HepG2 (cell line): ENCODE measurements around the gene HRG. TPM values are rescaled to one million over a fixed set of nuclear protein-coding genes. Genes with fewer than 3 reads are reported as not detected.

Experiments used
- GABPA ChIP-seq, 2 experiments: IDR thresholded peaks; 2 replicates each; pipeline ENCODE4 v1.6.1; 2011 to 2016; ENCODE audit warnings: low read depth in 2 of 2, low read length in 1 of 2, missing biosample characterization in 1 of 2, missing genetic modification characterization in 1 of 2
- RBM39 ChIP-seq: fragments of 200-400 bp; formaldehyde crosslinking; IDR thresholded peaks from one replicate; pipeline ENCODE4 v1.6.1; 2018; ENCODE audit warnings: antibody characterized with exemption, mild to moderate bottlenecking, low read depth, low read length; ENCODE audit not compliant: poor library complexity, severe bottlenecking
- RFX3 ChIP-seq: IDR thresholded peaks from 2 replicates; pipeline ENCODE4 v1.6.1; 2016; ENCODE audit warnings: missing biosample characterization, missing genetic modification reagents
- TCF12 ChIP-seq, 2 experiments: fragments of 450-650 bp in 1 of 2; sonication (generic) in 1 of 2; formaldehyde crosslinking in 1 of 2; IDR thresholded peaks; 2 replicates each; pipeline versions ENCODE4 v1.6.1 to v1.8.0; 2017 to 2022; ENCODE audit warnings: antibody characterized with exemption in 1 of 2, mild to moderate bottlenecking in 1 of 2, missing genetic modification reagents in 1 of 2, moderate library complexity in 1 of 2
- ZNF331 ChIP-seq: sonication (generic); formaldehyde crosslinking; IDR thresholded peaks from 2 replicates; pipeline ENCODE4 v1.4.0; 2020; ENCODE audit warnings: missing genetic modification reagents
- ZNF557 ChIP-seq: sonication (generic); formaldehyde crosslinking; IDR thresholded peaks from 2 replicates; pipeline ENCODE4 v1.4.0; 2020; ENCODE audit warnings: missing genetic modification reagents
- ZNF607 ChIP-seq: sonication (generic); formaldehyde crosslinking; IDR thresholded peaks from 2 replicates; pipeline ENCODE4 v1.5.1; 2020; ENCODE audit warnings: missing genetic modification reagents, mild to moderate bottlenecking, borderline replicate concordance
- ZNF75D ChIP-seq: sonication (generic); formaldehyde crosslinking; IDR thresholded peaks from 2 replicates; pipeline ENCODE4 v1.8.1; 2023; ENCODE audit warnings: missing genetic modification reagents, mild to moderate bottlenecking, borderline replicate concordance
- ZSCAN22 ChIP-seq: sonication (generic); formaldehyde crosslinking; IDR thresholded peaks from 2 replicates; pipeline ENCODE4 v1.4.0; 2020; ENCODE audit warnings: mild to moderate bottlenecking, missing genetic modification reagents
- polyA plus RNA-seq, 8 experiments: library from polyadenylated mRNA; depleted of rRNA in 3 of 8; stranded (reverse) in 7 of 8; unstranded in 1 of 8; fragments of >200 nt; fragmentation: Illumina TruSeq in 4 of 8; extraction: Trizol in 4 of 8; gene quantifications; 2 replicates each; pipeline versions ENCODE4 v1.2.1 to v1.2.3, GENCODE V29; 2011 to 2016; ENCODE audit warnings: low read depth in 4 of 8, missing spikeins in 1 of 8, mixed read lengths in 1 of 8; ENCODE audit not compliant: insufficient read depth in 1 of 8
- total RNA-seq, 5 experiments: library from RNA; depleted of rRNA; stranded (reverse); fragments of >200 nt; fragmentation: Illumina TruSeq; extraction: Trizol; gene quantifications; 2 replicates each; pipeline ENCODE4 v1.2.3, GENCODE V29; 2016; ENCODE audit warnings: low read depth in 1 of 5
- TF ChIP-seq, protein P1 (sequence below): IDR thresholded peaks from 2 replicates; pipeline ENCODE4 v1.4.0; 2020; ENCODE audit warnings: mild to moderate bottlenecking, missing genetic modification reagents
- TF ChIP-seq, protein P2 (sequence below): sonication (generic); formaldehyde crosslinking; conservative IDR thresholded peaks from 2 replicates; pipeline ENCODE4 v1.8.0; 2022; ENCODE audit warnings: low read depth, missing genetic modification reagents
- TF ChIP-seq, protein P3 (sequence below): sonication (generic); formaldehyde crosslinking; IDR thresholded peaks from 2 replicates; pipeline ENCODE4 v1.5.1; 2020; ENCODE audit warnings: mild to moderate bottlenecking, moderate library complexity, missing genetic modification reagents
- TF ChIP-seq, protein P4 (sequence below): sonication (generic); formaldehyde crosslinking; IDR thresholded peaks from 2 replicates; pipeline ENCODE4 v1.5.0; 2020; ENCODE audit warnings: mild to moderate bottlenecking, missing genetic modification reagents
- TF ChIP-seq, protein P5 (sequence below): sonication (generic); formaldehyde crosslinking; IDR thresholded peaks from 2 replicates; pipeline ENCODE4 v1.5.0; 2020; ENCODE audit warnings: mild to moderate bottlenecking, low read depth, missing genetic modification reagents, borderline replicate concordance

Gene HRG
- total and polyA plus RNA-seq, 2 of the 13 experiments (the other 11 are each of a cell fraction or from before 2014, with no cell fraction given) = 0.09 to 0.11 TPM

DNA sequence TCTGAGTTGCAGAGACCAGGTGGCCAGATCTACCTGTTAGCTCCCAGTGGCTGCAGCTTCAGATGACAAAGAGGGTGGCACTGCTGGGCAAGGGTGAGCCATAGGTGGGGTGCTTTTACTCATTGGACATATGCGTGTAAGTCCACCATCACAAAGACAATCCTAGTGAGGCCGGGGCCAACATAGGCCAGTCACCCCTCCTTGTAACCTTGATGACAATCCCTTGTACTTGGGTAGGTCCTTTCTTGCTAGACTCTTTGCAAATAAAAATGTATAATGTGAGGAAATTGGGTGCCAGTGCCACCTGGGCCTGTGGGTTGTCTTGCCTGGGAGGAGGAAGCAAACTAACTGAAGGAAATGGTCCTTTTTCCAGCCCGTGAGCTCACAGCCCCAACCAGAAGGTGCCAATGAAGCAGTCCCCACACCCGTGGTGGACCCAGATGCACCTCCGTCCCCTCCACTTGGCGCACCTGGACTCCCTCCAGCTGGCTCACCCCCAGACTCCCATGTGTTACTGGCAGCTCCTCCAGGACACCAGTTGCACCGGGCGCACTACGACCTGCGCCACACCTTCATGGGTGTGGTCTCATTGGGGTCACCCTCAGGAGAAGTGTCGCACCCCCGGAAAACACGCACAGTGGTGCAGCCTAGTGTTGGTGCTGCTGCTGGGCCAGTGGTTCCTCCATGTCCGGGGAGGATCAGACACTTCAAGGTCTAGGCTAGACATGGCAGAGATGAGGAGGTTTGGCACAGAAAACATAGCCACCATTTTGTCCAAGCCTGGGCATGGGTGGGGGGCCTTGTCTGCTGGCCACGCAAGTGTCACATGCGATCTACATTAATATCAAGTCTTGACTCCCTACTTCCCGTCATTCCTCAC, 45.4 kb upstream of the HRG start (continued):
- TF ChIP-seq, protein P1, sequence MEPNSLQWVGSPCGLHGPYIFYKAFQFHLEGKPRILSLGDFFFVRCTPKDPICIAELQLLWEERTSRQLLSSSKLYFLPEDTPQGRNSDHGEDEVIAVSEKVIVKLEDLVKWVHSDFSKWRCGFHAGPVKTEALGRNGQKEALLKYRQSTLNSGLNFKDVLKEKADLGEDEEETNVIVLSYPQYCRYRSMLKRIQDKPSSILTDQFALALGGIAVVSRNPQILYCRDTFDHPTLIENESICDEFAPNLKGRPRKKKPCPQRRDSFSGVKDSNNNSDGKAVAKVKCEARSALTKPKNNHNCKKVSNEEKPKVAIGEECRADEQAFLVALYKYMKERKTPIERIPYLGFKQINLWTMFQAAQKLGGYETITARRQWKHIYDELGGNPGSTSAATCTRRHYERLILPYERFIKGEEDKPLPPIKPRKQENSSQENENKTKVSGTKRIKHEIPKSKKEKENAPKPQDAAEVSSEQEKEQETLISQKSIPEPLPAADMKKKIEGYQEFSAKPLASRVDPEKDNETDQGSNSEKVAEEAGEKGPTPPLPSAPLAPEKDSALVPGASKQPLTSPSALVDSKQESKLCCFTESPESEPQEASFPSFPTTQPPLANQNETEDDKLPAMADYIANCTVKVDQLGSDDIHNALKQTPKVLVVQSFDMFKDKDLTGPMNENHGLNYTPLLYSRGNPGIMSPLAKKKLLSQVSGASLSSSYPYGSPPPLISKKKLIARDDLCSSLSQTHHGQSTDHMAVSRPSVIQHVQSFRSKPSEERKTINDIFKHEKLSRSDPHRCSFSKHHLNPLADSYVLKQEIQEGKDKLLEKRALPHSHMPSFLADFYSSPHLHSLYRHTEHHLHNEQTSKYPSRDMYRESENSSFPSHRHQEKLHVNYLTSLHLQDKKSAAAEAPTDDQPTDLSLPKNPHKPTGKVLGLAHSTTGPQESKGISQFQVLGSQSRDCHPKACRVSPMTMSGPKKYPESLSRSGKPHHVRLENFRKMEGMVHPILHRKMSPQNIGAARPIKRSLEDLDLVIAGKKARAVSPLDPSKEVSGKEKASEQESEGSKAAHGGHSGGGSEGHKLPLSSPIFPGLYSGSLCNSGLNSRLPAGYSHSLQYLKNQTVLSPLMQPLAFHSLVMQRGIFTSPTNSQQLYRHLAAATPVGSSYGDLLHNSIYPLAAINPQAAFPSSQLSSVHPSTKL (CRISPR knock-in tag) = peak; percentile 5; the same call in 1 of the 2 replicates
- TF ChIP-seq RBM39 (peak; percentile 99), RFX3 (CRISPR knock-in tag) (no peak), GABPA (IDR thresholded peaks at IDR 0.05; ENCODE audit: low read depth, low read length) (no peak), GABPA (CRISPR knock-in tag; IDR thresholded peaks at IDR 0.05; ENCODE audit: low read depth) (no peak), ZNF557 (CRISPR knock-in tag) (no peak; the same call in 1 of the 2 replicates), TCF12 (IDR thresholded peaks at IDR 0.05) (no peak), TCF12 (CRISPR knock-in tag; IDR thresholded peaks at IDR 0.05) (peak; percentile 62; the same call in 1 of the 2 replicates), ZNF331 (CRISPR knock-in tag) (no peak), ZSCAN22 (CRISPR knock-in tag) (no peak), ZNF607 (CRISPR knock-in tag) (peak; percentile 19; the same call in 1 of the 2 replicates), ZNF75D (CRISPR knock-in tag) (no peak)
- TF ChIP-seq, protein P2, sequence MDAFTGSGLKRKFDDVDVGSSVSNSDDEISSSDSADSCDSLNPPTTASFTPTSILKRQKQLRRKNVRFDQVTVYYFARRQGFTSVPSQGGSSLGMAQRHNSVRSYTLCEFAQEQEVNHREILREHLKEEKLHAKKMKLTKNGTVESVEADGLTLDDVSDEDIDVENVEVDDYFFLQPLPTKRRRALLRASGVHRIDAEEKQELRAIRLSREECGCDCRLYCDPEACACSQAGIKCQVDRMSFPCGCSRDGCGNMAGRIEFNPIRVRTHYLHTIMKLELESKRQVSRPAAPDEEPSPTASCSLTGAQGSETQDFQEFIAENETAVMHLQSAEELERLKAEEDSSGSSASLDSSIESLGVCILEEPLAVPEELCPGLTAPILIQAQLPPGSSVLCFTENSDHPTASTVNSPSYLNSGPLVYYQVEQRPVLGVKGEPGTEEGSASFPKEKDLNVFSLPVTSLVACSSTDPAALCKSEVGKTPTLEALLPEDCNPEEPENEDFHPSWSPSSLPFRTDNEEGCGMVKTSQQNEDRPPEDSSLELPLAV (CRISPR knock-in tag) = no peak
- TF ChIP-seq, protein P3, sequence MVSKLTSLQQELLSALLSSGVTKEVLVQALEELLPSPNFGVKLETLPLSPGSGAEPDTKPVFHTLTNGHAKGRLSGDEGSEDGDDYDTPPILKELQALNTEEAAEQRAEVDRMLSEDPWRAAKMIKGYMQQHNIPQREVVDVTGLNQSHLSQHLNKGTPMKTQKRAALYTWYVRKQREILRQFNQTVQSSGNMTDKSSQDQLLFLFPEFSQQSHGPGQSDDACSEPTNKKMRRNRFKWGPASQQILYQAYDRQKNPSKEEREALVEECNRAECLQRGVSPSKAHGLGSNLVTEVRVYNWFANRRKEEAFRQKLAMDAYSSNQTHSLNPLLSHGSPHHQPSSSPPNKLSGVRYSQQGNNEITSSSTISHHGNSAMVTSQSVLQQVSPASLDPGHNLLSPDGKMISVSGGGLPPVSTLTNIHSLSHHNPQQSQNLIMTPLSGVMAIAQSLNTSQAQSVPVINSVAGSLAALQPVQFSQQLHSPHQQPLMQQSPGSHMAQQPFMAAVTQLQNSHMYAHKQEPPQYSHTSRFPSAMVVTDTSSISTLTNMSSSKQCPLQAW (CRISPR knock-in tag) = peak; percentile 68
- TF ChIP-seq, protein P4, sequence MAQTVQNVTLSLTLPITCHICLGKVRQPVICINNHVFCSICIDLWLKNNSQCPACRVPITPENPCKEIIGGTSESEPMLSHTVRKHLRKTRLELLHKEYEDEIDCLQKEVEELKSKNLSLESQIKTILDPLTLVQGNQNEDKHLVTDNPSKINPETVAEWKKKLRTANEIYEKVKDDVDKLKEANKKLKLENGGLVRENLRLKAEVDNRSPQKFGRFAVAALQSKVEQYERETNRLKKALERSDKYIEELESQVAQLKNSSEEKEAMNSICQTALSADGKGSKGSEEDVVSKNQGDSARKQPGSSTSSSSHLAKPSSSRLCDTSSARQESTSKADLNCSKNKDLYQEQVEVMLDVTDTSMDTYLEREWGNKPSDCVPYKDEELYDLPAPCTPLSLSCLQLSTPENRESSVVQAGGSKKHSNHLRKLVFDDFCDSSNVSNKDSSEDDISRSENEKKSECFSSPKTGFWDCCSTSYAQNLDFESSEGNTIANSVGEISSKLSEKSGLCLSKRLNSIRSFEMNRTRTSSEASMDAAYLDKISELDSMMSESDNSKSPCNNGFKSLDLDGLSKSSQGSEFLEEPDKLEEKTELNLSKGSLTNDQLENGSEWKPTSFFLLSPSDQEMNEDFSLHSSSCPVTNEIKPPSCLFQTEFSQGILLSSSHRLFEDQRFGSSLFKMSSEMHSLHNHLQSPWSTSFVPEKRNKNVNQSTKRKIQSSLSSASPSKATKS = peak; percentile 30; the same call in 1 of the 2 replicates
- TF ChIP-seq, protein P5, sequence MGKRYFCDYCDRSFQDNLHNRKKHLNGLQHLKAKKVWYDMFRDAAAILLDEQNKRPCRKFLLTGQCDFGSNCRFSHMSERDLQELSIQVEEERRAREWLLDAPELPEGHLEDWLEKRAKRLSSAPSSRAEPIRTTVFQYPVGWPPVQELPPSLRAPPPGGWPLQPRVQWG = no peak; the same call in 1 of the 2 replicates
